HG02885 (cell line): ENCODE measurements around the gene CDH20.
"Not testable (repeated sequence)": the region's sequence is repeated elsewhere in the genome, so short reads cannot be mapped to it uniquely, and the experiment has no call there.

Experiments
- ATAC-seq: cut with Tn5 transposase; IDR thresholded peaks from one replicate; pipeline ENCODE4 v1.9.1; 2021; ENCODE audit warnings: mild to moderate bottlenecking; ENCODE audit not compliant: unreplicated experiment, poor library complexity

Gene CDH20

GRCh38 chr18:61337527-61337926 lies 4.3 kb downstream of the CDH20 start:
- no peak for ATAC-seq

- ATAC-seq, result no peak
Observed at GRCh38 chr18:61340148-61340547, 6.9 kb downstream of the CDH20 start.

- ATAC-seq, result no peak
Observed at GRCh38 chr18:61348230-61348629, 15.0 kb downstream of the CDH20 start.

- no peak for ATAC-seq
Observed at GRCh38 chr18:61350578-61350977, 17.3 kb downstream of the CDH20 start.

GRCh38 chr18:61352059-61352458 lies 18.8 kb downstream of the CDH20 start:
- ATAC-seq, result no peak

DNA sequence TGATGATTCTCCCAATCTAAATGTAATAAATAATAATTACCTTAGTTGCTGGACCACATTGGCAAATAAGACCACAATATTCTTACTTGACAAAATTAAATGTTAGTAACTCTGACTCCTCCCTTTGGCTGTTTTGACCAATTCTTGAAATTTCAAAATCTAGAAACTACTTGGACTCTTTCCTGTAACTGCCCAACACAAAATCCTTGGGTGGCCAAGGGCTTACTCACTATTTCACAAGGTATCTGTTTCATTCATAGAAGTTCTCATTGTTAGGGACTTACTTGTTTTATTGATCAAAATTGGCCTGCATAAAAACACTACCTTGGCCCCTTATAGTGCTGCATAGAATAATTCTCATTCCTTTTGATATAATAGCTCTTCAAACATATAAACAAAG lies 19.4 kb downstream of the CDH20 start:
- no peak for ATAC-seq

GRCh38 chr18:61360404-61361383 lies 27.5 kb downstream of the CDH20 start:
- peak; percentile 96 for ATAC-seq

DNA sequence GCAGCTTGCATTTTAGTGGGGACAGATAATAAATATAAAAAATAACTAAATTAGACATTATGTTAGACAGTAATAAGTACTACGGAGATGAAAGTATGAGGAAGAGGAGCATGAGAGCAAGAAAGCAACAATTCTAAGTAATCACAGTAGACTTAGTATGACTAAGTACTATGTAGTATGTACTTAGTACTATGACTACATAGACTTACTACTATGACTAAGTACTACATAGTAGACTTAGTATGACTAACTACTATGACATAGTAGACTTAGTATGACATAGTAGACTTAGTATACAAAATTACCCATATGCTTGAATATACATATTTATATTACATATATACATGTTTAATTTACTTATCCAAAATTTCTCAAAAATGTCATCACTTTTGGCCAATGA lies 29.3 kb downstream of the CDH20 start:
- no peak for ATAC-seq

GRCh38 chr18:61364953-61365352 lies 31.7 kb downstream of the CDH20 start:
- no peak for ATAC-seq

DNA sequence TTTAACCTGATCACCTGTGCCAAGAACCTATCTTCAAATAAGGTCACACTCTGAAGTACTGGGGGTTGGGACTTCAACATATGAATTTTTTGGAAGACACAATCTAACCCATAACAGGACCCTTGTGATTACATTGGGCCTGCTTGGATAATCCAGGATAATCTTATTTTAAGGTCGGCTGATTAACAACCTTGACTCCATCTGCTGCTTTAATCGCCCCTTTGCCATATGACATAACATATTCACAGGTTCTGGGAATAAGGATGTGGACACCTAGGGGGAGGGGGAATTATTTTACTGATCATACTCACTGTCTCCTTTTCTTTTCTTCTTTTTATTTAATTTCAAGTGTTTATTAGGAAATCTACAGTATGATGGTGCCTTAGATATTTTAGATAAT lies 34.8 kb downstream of the CDH20 start:
- no peak for ATAC-seq

GRCh38 chr18:61369671-61370070 lies 36.4 kb downstream of the CDH20 start:
- not testable (repeated sequence) for ATAC-seq

- no peak for ATAC-seq
Observed at GRCh38 chr18:61371111-61371510, 37.9 kb downstream of the CDH20 start.

DNA sequence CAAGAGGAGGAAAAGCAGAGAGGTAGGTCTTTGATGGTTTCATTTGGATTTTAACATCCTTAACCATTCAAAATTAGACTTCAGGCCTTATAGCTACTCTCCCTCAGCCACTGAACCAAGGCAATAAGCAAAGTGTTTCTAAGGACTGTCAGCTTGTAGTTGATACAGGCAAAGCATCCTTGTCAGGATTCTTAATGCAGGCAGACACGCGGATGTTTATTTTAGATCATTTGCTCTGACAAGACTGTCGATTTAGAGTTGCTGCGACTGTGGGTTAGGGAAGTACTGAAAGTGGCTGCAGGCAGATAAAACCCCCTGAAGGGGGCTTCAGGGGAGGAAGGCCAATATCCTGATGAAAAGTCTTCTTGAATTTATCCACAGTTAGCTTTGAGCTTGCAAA lies 46.6 kb downstream of the CDH20 start:
- ATAC-seq, result no peak

DNA sequence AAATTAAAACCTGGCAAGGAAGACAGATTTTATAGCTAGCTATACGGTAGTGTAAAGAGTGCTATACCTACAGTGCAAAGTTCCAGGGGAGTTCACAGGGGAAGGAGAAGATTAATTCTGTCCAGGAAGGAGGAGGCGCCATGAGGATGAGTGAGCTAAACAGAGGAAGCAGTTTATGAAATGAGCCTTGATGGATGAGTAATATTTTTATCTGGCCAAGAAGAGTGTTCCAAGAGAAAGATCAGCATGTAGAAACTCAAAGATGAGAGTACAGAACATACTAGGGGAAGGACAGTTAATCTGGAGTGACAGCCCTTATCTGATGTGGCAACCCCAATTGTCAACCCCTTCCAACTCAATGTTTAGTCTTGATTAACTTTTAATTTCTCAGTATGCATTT lies 54.8 kb downstream of the CDH20 start:
- ATAC-seq, result no peak

GRCh38 chr18:61394983-61395382 lies 61.8 kb downstream of the CDH20 start:
- ATAC-seq, result no peak

DNA sequence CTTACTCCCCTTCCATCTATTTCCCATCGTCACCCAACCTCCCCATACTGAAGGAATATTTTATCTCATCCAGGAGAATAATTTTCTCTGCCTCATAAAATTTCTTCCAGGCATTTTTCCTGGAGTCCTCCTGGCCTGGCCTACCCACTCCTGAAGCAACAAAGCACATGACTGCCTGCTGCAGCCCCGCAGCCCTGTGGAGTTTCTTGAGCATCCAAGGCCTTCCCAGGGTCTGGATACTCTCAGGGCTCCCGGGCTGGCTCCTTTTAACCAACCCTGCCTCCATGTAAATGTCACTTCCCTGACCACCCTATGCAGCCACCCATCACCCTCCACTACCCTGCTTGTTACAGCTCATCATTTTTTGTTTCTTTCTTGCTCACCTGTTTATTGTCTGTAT lies 64.0 kb downstream of the CDH20 start:
- ATAC-seq, result no peak

GRCh38 chr18:61398961-61399705 lies 65.9 kb downstream of the CDH20 start:
- no peak for ATAC-seq

GRCh38 chr18:61400016-61400635 lies 66.9 kb downstream of the CDH20 start:
- ATAC-seq, result no peak

DNA sequence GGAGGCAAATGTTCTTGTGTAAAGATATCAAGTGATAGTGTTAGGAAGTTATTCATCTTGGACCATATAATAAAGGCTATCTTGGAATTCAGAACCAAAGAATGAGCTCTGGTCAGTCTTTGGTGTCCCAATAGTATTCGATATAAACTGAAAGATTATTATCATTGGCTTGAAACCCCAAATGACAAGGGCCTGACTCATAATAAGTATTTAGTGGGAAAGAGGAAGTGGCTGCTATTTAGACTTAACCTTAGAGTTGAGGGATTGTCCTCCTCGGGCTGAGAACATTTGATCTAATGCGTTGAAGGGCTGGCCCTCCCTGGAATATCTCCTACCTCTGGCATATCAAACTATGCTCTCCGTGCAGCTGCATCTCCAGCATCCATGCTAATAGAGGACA lies 67.5 kb downstream of the CDH20 start:
- no peak for ATAC-seq

GRCh38 chr18:61402726-61403125 lies 69.5 kb downstream of the CDH20 start:
- no peak for ATAC-seq

DNA sequence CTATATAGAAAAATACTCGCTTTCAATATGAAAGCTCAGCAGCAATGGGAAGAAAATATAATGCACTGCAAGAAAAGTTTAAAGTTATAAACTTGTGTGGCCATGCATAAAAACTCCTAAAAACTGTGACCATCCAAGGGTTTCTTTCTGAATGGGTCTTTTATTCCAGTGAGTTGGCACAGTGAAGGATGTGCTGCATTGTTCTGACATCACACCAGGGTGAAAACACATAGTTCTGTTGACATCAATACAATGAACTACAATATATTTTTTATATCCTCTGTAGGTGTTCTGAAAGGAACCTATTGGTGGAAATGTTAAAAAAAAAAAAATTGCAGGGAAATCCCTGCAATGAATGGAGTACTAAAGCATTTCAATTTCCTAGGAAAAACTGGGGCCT lies 80.2 kb downstream of the CDH20 start:
- ATAC-seq, result no peak
